ENCODE data around the gene ASB7. TPM values are rescaled to one million over a fixed set of nuclear protein-coding genes. Genes with fewer than 3 reads are reported as not detected.

The ASB7 gene
- total RNA-seq, 1 experiment from 2014 or later: 12.6 TPM

GRCh38 chr15:100597862-100598261, 4.5 kb upstream of the ASB7 start:
- DNase-seq (ENCODE audit: low spot score): no peak

GRCh38 chr15:100598655-100599054, 3.7 kb upstream of the ASB7 start:
- DNase-seq (ENCODE audit: low spot score): no peak

- no peak for DNase-seq (ENCODE audit: low spot score)
Measured at GRCh38 chr15:100601163-100601562, 1.2 kb upstream of the ASB7 start.

GRCh38 chr15:100601617-100602063, 749 bp upstream of the ASB7 start:
- no peak for DNase-seq (ENCODE audit: low spot score)

GRCh38 chr15:100602823-100603393, 519 bp downstream of the ASB7 start:
- no peak for DNase-seq (ENCODE audit: low spot score)

GRCh38 chr15:100612539-100612938, 10.2 kb downstream of the ASB7 start:
- DNase-seq (ENCODE audit: low spot score): no peak

- no peak for DNase-seq (ENCODE audit: low spot score)
Measured at GRCh38 chr15:100613208-100613607, 10.8 kb downstream of the ASB7 start.

- DNase-seq (ENCODE audit: low spot score): no peak
Measured at GRCh38 chr15:100614336-100614735, 11.9 kb downstream of the ASB7 start.

- DNase-seq (ENCODE audit: low spot score): no peak
Measured at GRCh38 chr15:100614918-100615317, 12.5 kb downstream of the ASB7 start.

GRCh38 chr15:100615801-100616200, 13.4 kb downstream of the ASB7 start:
- no peak for DNase-seq (ENCODE audit: low spot score)

GRCh38 chr15:100616700-100617099, 14.3 kb downstream of the ASB7 start:
- no peak for DNase-seq (ENCODE audit: low spot score)

GRCh38 chr15:100623301-100623700, 20.9 kb downstream of the ASB7 start:
- no peak for DNase-seq (ENCODE audit: low spot score)

- DNase-seq (ENCODE audit: low spot score): peak; percentile 69
Measured at GRCh38 chr15:100627789-100628395, 25.5 kb downstream of the ASB7 start.

- peak; percentile 1 for DNase-seq (ENCODE audit: low spot score)
Measured at GRCh38 chr15:100628746-100629145, 26.4 kb downstream of the ASB7 start.

GRCh38 chr15:100631831-100632230, 29.4 kb downstream of the ASB7 start:
- DNase-seq (ENCODE audit: low spot score): no peak

GRCh38 chr15:100633763-100634075, 31.3 kb downstream of the ASB7 start:
- no peak for DNase-seq (ENCODE audit: low spot score)

- DNase-seq (ENCODE audit: low spot score): no peak
Measured at GRCh38 chr15:100635406-100636071, 33.1 kb downstream of the ASB7 start.

GRCh38 chr15:100638177-100638730, 35.9 kb downstream of the ASB7 start:
- DNase-seq (ENCODE audit: low spot score): no peak

- DNase-seq (ENCODE audit: low spot score): no peak
Measured at GRCh38 chr15:100642213-100642949, 40.0 kb downstream of the ASB7 start.

- DNase-seq (ENCODE audit: low spot score): no peak
Measured at GRCh38 chr15:100642950-100643338, 40.6 kb downstream of the ASB7 start.

GRCh38 chr15:100645671-100646070, 43.3 kb downstream of the ASB7 start:
- no peak for DNase-seq (ENCODE audit: low spot score)

- DNase-seq (ENCODE audit: low spot score): no peak
Measured at GRCh38 chr15:100648951-100649350, 46.6 kb downstream of the ASB7 start.
